D721Med (cell line): ENCODE measurements around the gene NGDN.

Experiments used
- DNase-seq: peaks from one replicate; pipeline ENCODE4 v3.0.0; 2011; ENCODE audit warnings: low spot score; ENCODE audit not compliant: insufficient read length
- FAIRE-seq: peaks from 2 replicates; lab custom pipeline; 2011; peaks lifted over from hg19 to GRCh38; lab: Jason Lieb, UNC
- CTCF ChIP-seq: IDR thresholded peaks from 2 replicates; pipeline ENCODE4 v1.5.1; 2012; ENCODE audit warnings: mild to moderate bottlenecking, control low read depth; ENCODE audit not compliant: insufficient read depth; ENCODE audit errors: missing control alignments

The NGDN gene

GRCh38 chr14:23514644-23514957 is 45.1 kb downstream of the NGDN start:
- no peak for TF ChIP-seq CTCF
- DNase-seq: no peak
- no peak for FAIRE-seq

GRCh38 chr14:23517650-23518326 is 48.3 kb downstream of the NGDN start:
- TF ChIP-seq CTCF: peak; percentile 14
- no peak for DNase-seq
- no peak for FAIRE-seq

GRCh38 chr14:23518709-23519108 is 49.2 kb downstream of the NGDN start:
- FAIRE-seq (no peak), DNase-seq (no peak)
- no peak for TF ChIP-seq CTCF

GRCh38 chr14:23520899-23521533 is 51.5 kb downstream of the NGDN start:
- FAIRE-seq: no peak
- no peak for TF ChIP-seq CTCF
- no peak for DNase-seq

- no peak for DNase-seq
- no peak for TF ChIP-seq CTCF
- FAIRE-seq: no peak
Observed at GRCh38 chr14:23521785-23522640, 52.5 kb downstream of the NGDN start.

- DNase-seq: no peak
- FAIRE-seq: no peak
- TF ChIP-seq CTCF: no peak
Observed at GRCh38 chr14:23522643-23523198, 53.2 kb downstream of the NGDN start.
